ENCODE measurements around the gene FHIT.

Gene FHIT

GRCh38 chr3:59920822-59921221 lies 1330.4 kb downstream of the FHIT start:
- DNase-seq (ENCODE audit: low read depth in 1 of 2, low spot score in 1 of 2) = no peak

- DNase-seq (ENCODE audit: low read depth in 1 of 2, low spot score in 1 of 2) = no peak
These were observed 1331.7 kb downstream of the FHIT start for GRCh38 chr3:59919586-59919985.

- DNase-seq (ENCODE audit: low read depth in 1 of 2, low spot score in 1 of 2) = no peak
These were observed 1337.0 kb downstream of the FHIT start for GRCh38 chr3:59914251-59914650.

- DNase-seq (ENCODE audit: low read depth in 1 of 2, low spot score in 1 of 2) = no peak
These were observed 1337.6 kb downstream of the FHIT start for GRCh38 chr3:59913645-59914044.

GRCh38 chr3:59908701-59909100 lies 1342.6 kb downstream of the FHIT start:
- no peak for DNase-seq (ENCODE audit: low read depth in 1 of 2, low spot score in 1 of 2)

GRCh38 chr3:59908280-59908679 lies 1343.0 kb downstream of the FHIT start:
- no peak for DNase-seq (ENCODE audit: low read depth in 1 of 2, low spot score in 1 of 2)

- DNase-seq (ENCODE audit: low read depth in 1 of 2, low spot score in 1 of 2) = no peak
These were observed 1347.0 kb downstream of the FHIT start for GRCh38 chr3:59904296-59904695.

GRCh38 chr3:59899061-59899460 lies 1352.2 kb downstream of the FHIT start:
- DNase-seq (ENCODE audit: low read depth in 1 of 2, low spot score in 1 of 2) = no peak

GRCh38 chr3:59895972-59896371 lies 1355.3 kb downstream of the FHIT start:
- no peak for DNase-seq (ENCODE audit: low read depth in 1 of 2, low spot score in 1 of 2)

- no peak for DNase-seq (ENCODE audit: low read depth in 1 of 2, low spot score in 1 of 2)
These were observed 1356.7 kb downstream of the FHIT start for GRCh38 chr3:59894425-59895121.

- DNase-seq (ENCODE audit: low read depth in 1 of 2, low spot score in 1 of 2) = no peak
These were observed 1360.6 kb downstream of the FHIT start for GRCh38 chr3:59890639-59891038.

GRCh38 chr3:59886790-59887189 lies 1364.5 kb downstream of the FHIT start:
- DNase-seq (ENCODE audit: low read depth in 1 of 2, low spot score in 1 of 2) = no peak

- no peak for DNase-seq (ENCODE audit: low read depth in 1 of 2, low spot score in 1 of 2)
These were observed 1365.3 kb downstream of the FHIT start for GRCh38 chr3:59885899-59886400.

GRCh38 chr3:59885101-59885500 lies 1366.2 kb downstream of the FHIT start:
- no peak for DNase-seq (ENCODE audit: low read depth in 1 of 2, low spot score in 1 of 2)

GRCh38 chr3:59884409-59884808 lies 1366.8 kb downstream of the FHIT start:
- no peak for DNase-seq (ENCODE audit: low read depth in 1 of 2, low spot score in 1 of 2)

GRCh38 chr3:59882746-59883145 lies 1368.5 kb downstream of the FHIT start:
- DNase-seq (ENCODE audit: low read depth in 1 of 2, low spot score in 1 of 2) = no peak

- DNase-seq (ENCODE audit: low read depth in 1 of 2, low spot score in 1 of 2) = no peak
These were observed 1370.5 kb downstream of the FHIT start for GRCh38 chr3:59880717-59881116.

GRCh38 chr3:59879031-59879581 lies 1372.1 kb downstream of the FHIT start:
- no peak for DNase-seq (ENCODE audit: low read depth in 1 of 2, low spot score in 1 of 2)

GRCh38 chr3:59878038-59878427 lies 1373.2 kb downstream of the FHIT start:
- no peak for DNase-seq (ENCODE audit: low read depth in 1 of 2, low spot score in 1 of 2)

- DNase-seq (ENCODE audit: low read depth in 1 of 2, low spot score in 1 of 2) = no peak
These were observed 1373.8 kb downstream of the FHIT start for GRCh38 chr3:59877263-59878037.

GRCh38 chr3:59876533-59877062 lies 1374.7 kb downstream of the FHIT start:
- no peak for DNase-seq (ENCODE audit: low read depth in 1 of 2, low spot score in 1 of 2)

Measured in stimulated activated CD4-positive, alpha-beta T cell treated with anti-CD3 and anti-CD28 coated beads, Interleukin-15, amount 100 ng/mL, for 1 hour (primary cell).